Activated naive CD4-positive, alpha-beta T cell treated with anti-CD3 and anti-CD28 coated beads, Interleukin-2, amount 50 U/mL, for 24 hours (primary cell): ENCODE results near the gene RIC8B.

Source experiments
- H3K27ac Mint-ChIP-seq: one replicate; pipeline ENCODE4 v1.8.0; 2021; ENCODE audit warnings: mild to moderate bottlenecking, mixed read lengths
- H3K27me3 Mint-ChIP-seq: one replicate; pipeline ENCODE4 v1.8.0; 2021; ENCODE audit warnings: mixed read lengths
- H3K36me3 Mint-ChIP-seq: one replicate; pipeline ENCODE4 v1.8.0; 2021; ENCODE audit warnings: mixed read lengths
- H3K4me1 Mint-ChIP-seq: one replicate; pipeline ENCODE4 v1.8.0; 2021; ENCODE audit warnings: mixed read lengths
- H3K4me3 Mint-ChIP-seq: one replicate; pipeline ENCODE4 v1.8.0; 2021; ENCODE audit warnings: mild to moderate bottlenecking, mixed read lengths
- H3K9me3 Mint-ChIP-seq: one replicate; pipeline ENCODE4 v1.8.0; 2021; ENCODE audit warnings: mixed read lengths

RIC8B gene

DNA sequence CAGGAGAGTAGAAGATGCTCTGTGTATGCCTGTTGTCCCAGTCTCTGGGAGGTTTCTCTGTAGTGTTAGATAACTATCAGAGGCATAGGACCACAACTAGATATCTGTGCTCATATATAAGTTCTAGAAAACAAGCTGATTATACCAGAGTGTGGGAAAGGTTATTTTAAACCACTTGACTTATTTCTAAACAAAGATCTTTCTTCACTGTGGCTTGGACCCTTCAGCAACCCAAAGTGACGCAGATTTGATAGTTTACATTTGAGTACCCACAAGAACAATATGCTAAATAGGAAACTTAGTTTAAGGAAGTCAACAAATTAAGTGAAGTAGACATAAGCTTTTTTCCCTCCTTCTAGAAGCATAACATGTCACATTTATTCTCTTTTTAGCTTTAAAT lies 41.3 kb downstream of the RIC8B start:
- no peak overlapping the region for H3K27ac Mint-ChIP-seq
- no peak overlapping the region for H3K4me3 Mint-ChIP-seq
- no peaks in the 10 kb centered on the region for H3K9me3 Mint-ChIP-seq

DNA sequence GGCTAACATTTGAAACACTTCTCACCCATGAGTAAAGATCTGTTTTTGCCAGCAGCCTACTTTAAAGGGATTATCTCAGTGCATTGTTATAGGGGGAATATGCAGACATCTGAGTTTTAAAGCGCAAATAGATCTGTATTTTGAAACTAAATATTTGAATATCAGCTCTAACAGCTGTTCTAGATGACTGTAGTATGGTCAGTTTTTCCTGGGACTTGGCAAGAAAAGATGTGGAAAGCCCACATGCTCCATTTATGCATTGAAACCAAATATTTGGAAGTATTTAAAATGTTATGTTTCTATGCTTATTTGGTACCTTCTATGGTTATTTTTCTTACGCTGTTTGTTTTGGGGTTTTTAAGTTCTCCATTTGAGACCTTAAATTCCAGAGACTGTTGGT lies 41.7 kb downstream of the RIC8B start:
- H3K4me1 Mint-ChIP-seq: no peaks in the 10 kb centered on the region
- H3K9me3 Mint-ChIP-seq: no peaks in the 10 kb centered on the region
- no peaks in the 10 kb centered on the region for H3K27me3 Mint-ChIP-seq
- no peak overlapping the region for H3K4me3 Mint-ChIP-seq
- H3K27ac Mint-ChIP-seq: no peak overlapping the region
- peaks cover 15% of the 10 kb centered on the region for H3K36me3 Mint-ChIP-seq

More for the DNA sequence above, 41.3 kb downstream of the RIC8B start:
- H3K4me1 Mint-ChIP-seq: no peaks in the 10 kb centered on the region
- H3K36me3 Mint-ChIP-seq: peaks cover 13% of the 10 kb centered on the region
- H3K27me3 Mint-ChIP-seq: no peaks in the 10 kb centered on the region

DNA sequence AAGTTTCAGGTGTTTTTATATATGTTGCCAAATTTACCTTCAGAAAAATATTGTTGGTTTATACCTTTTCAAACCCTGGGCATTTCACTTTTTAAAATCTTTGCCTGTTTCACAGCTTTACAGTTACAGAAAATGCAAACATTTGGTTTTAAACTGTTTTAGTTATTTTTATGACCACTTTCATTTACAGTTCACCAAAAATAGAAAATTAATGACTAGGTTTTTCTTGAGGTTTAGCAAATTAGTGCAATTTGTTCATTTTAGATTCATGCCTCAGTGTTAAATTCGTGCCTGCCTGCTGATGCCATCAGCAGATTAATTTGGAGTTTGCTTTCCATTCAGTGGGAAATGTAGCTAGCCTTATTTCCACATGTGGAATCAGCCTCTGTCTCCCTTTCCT lies 45.5 kb downstream of the RIC8B start:
- Mint-ChIP-seq H3K27ac (no peak overlapping the region), H3K9me3 (no peaks in the 10 kb centered on the region), H3K36me3 (peaks cover 17% of the 10 kb centered on the region), H3K4me3 (no peak overlapping the region), H3K27me3 (no peaks in the 10 kb centered on the region), H3K4me1 (no peaks in the 10 kb centered on the region)

DNA sequence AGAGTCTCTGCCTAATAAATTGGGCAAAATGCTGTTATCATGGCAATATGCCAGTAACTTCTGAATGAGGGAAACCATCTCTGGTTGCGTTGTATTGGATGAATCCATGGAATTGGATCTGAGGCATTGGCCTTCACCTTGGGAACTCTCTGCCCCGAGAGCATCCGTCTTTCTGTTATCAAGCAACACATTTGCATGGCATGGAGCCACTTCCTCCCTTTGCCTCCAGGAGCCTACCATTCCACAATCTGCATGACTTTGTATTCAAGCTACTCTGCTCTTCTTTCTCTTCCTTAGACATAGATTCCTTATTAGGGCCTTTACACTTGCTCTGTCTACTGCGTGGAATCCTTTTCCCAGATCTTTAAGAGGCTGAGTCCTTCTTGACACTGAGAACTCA lies 57.2 kb downstream of the RIC8B start:
- H3K9me3 Mint-ChIP-seq: no peaks in the 10 kb centered on the region
- H3K27me3 Mint-ChIP-seq: no peaks in the 10 kb centered on the region
- no peak overlapping the region for H3K4me3 Mint-ChIP-seq
- no peak overlapping the region for H3K27ac Mint-ChIP-seq
- H3K36me3 Mint-ChIP-seq: peaks cover 12% of the 10 kb centered on the region
- H3K4me1 Mint-ChIP-seq: no peaks in the 10 kb centered on the region

DNA sequence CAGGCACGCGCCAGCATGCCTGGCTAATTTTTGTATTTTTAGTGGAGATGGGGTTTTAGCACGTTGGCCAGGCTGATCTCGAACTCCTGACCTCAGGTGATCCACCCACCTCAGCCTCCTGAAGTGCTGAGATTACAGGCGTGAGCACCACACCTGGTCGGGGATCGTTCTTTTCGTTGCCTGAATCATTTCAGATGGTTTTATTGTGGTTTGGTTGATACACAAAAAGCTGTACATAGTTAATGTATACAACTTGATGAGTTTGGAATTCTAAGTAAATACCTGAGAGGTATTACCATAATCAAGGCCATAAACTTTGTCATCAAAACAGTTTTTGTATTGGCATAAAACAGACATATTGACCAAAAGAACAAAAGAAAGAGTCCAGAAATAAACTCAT lies 63.3 kb downstream of the RIC8B start:
- Mint-ChIP-seq H3K27ac (no peak overlapping the region), H3K9me3 (no peaks in the 10 kb centered on the region), H3K4me1 (peaks cover 24% of the 10 kb centered on the region), H3K36me3 (no peaks in the 10 kb centered on the region), H3K4me3 (no peak overlapping the region), H3K27me3 (no peaks in the 10 kb centered on the region)

DNA sequence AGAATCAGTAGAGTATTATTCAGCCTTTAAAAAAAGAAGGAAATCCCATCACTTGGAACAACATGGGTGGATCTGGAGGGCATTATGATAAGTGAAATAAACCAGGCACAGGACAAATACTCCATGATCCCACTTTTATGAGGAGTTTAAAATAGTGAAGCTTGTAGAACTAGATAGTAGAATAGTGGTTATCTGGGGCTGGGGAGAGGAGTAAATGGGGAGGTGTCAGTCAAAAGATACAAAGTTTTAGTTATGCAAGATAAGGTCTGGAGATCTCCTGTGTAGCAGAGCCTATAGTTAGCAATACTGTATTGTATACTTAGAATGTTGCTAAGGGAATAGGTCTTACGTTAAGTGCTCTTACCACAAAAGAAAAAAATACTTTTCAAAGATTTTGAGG lies 64.9 kb downstream of the RIC8B start:
- H3K36me3 Mint-ChIP-seq: peaks cover 3% of the 10 kb centered on the region
- H3K9me3 Mint-ChIP-seq: no peaks in the 10 kb centered on the region
- peak overlapping the region; percentile 8 for H3K27ac Mint-ChIP-seq
- H3K27me3 Mint-ChIP-seq: no peaks in the 10 kb centered on the region
- H3K4me3 Mint-ChIP-seq: no peak overlapping the region
- peaks cover 24% of the 10 kb centered on the region for H3K4me1 Mint-ChIP-seq

DNA sequence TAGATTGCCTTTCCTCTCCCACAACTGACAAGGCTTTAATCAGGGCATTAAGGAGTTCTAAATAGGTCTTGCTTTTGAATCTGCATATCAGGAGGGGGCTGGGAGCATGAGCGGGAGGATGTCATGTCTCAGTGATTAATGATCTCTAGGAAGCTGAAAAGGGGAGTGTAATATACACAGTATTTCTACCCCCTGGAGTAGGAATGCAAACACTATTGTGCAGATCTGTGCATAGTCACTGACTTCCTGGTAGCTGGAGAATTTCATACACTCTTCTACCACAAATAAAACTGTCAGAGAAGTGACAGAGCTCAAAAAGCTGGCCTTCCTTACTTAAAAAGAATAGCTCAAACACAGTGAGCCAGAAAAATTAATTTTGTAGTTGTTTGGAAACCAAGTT lies 65.8 kb downstream of the RIC8B start:
- H3K27ac Mint-ChIP-seq: no peak overlapping the region
- H3K27me3 Mint-ChIP-seq: no peaks in the 10 kb centered on the region
- H3K9me3 Mint-ChIP-seq: no peaks in the 10 kb centered on the region
- peaks cover 3% of the 10 kb centered on the region for H3K36me3 Mint-ChIP-seq
- peaks cover 24% of the 10 kb centered on the region for H3K4me1 Mint-ChIP-seq
- no peak overlapping the region for H3K4me3 Mint-ChIP-seq

DNA sequence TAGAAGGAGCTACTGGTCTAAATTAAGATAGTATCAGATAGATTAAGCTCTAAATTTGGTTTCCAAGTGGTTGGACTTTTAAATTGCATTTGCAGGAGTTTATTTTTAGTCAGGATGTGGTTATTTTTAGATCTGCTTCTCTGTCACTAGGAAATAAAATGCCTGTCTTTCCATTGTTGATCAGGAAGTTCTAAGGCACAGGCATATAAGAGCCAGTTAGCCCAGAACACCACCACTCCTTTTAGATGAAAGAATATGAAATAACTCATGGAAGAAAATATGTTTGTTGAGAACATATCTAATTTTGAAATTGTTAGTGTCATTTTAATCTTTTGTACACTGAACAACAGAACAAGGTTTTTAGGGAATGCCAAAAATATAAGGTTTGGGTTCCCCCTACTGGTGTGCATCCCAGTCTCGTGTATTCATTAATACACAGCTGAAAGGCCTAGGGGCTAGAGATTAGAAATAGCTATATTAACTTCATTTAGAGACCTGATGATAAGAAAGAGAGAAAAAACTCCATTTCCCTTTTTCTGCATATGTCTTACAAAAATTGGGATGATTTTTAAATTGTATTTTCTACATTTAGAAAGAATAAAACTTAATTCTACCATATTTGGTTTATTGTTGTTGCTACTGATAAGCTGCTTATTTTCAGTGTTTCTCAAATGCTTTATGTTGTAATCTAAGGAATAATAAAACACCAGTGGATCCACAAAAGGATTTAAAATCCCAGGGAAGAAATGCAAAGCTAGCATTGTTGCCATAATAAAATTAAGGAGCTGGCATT lies 67.2 kb downstream of the RIC8B start:
- no peak overlapping the region for H3K4me3 Mint-ChIP-seq
- peaks cover 24% of the 10 kb centered on the region for H3K4me1 Mint-ChIP-seq
- no peaks in the 10 kb centered on the region for H3K9me3 Mint-ChIP-seq
- peaks cover 3% of the 10 kb centered on the region for H3K36me3 Mint-ChIP-seq
- no peaks in the 10 kb centered on the region for H3K27me3 Mint-ChIP-seq
- no peak overlapping the region for H3K27ac Mint-ChIP-seq

DNA sequence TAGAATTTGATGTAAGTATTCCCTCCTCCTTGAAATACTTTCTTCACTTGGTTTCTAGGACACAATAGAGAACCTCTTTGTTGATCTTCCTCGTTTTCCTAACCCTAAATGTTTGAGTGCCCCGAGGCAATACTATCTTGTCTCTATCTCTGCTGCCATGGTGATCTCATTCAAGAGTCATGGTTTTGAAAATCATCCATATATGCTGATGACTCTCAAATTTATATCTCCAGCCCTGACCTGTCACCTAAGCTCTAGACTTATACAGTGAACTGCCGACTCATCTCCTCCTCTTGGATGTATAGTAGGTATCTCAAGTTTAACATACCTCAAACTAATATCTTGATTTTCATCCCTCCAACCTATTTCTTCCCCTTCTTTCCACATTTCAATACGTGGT lies 71.4 kb downstream of the RIC8B start:
- Mint-ChIP-seq H3K9me3 (no peaks in the 10 kb centered on the region), H3K27me3 (no peaks in the 10 kb centered on the region), H3K4me3 (no peak overlapping the region), H3K4me1 (peaks cover 8% of the 10 kb centered on the region), H3K36me3 (peaks cover 7% of the 10 kb centered on the region), H3K27ac (no peak overlapping the region)

DNA sequence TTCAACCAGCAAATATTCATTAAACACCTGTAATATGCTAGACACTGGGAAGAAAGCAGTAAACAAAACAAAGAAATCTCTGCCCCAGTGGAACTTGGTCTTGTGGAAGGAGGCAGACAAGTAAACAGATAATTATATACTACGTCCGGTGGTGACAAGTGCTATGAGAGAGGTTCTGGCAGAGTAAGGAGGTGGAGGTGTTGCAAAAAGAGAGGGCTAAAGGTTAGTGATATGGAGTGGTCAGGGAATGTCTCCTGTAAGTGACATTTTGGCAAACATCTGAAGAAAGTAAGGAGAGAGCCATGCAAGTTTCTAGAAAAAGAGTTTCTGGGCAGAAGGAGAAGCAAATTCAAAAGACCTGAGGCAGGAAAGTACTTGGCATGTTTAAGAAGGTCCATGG lies 73.4 kb downstream of the RIC8B start:
- Mint-ChIP-seq H3K27me3 (no peaks in the 10 kb centered on the region), H3K4me1 (no peaks in the 10 kb centered on the region), H3K27ac (no peak overlapping the region), H3K36me3 (peaks cover 7% of the 10 kb centered on the region), H3K9me3 (no peaks in the 10 kb centered on the region), H3K4me3 (no peak overlapping the region)

DNA sequence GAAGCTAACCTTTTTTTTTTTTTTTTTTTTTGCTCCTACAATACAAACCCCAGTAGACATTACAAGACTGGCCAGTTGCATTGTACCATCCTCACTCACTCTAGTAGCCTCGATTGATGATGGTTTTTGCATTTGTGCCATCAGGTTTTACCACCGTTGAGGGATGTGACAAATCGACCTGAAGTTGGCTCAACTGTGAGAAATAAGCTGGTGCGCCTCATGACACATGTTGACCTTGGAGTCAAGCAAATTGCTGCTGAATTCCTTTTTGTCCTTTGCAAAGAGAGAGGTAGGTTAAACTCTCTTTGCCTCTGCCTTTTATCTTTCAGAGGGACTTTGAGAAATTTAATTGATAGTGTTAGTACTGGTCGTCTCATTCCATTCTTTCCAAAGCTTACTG lies 76.8 kb downstream of the RIC8B start:
- no peak overlapping the region for H3K27ac Mint-ChIP-seq
- peaks cover 9% of the 10 kb centered on the region for H3K36me3 Mint-ChIP-seq
- no peak overlapping the region for H3K4me3 Mint-ChIP-seq
- no peaks in the 10 kb centered on the region for H3K9me3 Mint-ChIP-seq
- peaks cover 5% of the 10 kb centered on the region for H3K4me1 Mint-ChIP-seq
- no peaks in the 10 kb centered on the region for H3K27me3 Mint-ChIP-seq

DNA sequence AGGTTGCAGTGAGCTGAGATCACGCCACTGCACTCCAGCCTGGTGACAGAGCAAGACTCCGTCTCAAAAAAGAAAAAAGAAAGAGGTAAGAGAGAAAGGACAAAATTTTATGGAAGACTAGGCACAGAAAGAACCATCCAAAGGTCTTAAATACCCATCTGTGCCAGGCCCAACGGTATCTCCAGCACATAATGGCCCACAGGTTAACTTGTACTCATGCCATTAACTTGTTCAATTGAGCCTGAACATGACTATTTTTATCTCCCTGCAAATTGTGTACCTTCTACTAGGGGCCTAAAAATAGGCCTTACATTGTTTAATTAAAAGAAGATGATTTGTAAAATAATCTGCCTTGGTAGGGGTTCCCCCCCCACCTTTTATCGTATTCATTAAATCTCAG lies 80.2 kb downstream of the RIC8B start:
- no peak overlapping the region for H3K27ac Mint-ChIP-seq
- H3K9me3 Mint-ChIP-seq: no peaks in the 10 kb centered on the region
- no peaks in the 10 kb centered on the region for H3K27me3 Mint-ChIP-seq
- H3K4me1 Mint-ChIP-seq: peaks cover 5% of the 10 kb centered on the region
- peaks cover 13% of the 10 kb centered on the region for H3K36me3 Mint-ChIP-seq
- no peak overlapping the region for H3K4me3 Mint-ChIP-seq

DNA sequence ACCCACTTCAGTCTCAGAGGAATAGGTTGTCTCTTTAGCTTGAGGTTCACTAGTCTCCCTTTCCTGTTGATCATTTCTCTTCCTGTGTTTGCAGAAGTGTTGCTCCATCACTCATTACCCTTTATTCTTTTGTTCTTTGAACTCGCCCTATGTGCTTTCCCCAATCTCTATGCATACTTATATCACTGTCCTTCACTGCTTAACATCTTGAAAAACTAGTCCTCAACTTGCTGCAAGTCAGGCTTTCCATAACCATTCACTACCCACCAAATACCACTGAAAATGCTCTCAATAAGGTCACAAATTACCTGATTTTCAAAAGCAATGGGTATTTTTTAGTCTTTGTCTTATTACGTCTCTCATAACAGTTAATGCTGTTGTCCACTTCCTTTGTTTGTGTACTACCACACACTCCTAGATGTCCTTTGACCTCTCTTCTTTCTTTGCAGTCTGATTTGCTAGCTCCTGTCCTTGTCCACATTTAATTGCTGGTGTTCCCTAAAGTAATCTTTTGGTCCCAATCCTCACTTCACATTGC lies 80.8 kb downstream of the RIC8B start:
- no peak overlapping the region for H3K27ac Mint-ChIP-seq
- H3K4me1 Mint-ChIP-seq: peaks cover 5% of the 10 kb centered on the region
- H3K4me3 Mint-ChIP-seq: no peak overlapping the region
- H3K36me3 Mint-ChIP-seq: peaks cover 13% of the 10 kb centered on the region
- no peaks in the 10 kb centered on the region for H3K9me3 Mint-ChIP-seq
- H3K27me3 Mint-ChIP-seq: no peaks in the 10 kb centered on the region

DNA sequence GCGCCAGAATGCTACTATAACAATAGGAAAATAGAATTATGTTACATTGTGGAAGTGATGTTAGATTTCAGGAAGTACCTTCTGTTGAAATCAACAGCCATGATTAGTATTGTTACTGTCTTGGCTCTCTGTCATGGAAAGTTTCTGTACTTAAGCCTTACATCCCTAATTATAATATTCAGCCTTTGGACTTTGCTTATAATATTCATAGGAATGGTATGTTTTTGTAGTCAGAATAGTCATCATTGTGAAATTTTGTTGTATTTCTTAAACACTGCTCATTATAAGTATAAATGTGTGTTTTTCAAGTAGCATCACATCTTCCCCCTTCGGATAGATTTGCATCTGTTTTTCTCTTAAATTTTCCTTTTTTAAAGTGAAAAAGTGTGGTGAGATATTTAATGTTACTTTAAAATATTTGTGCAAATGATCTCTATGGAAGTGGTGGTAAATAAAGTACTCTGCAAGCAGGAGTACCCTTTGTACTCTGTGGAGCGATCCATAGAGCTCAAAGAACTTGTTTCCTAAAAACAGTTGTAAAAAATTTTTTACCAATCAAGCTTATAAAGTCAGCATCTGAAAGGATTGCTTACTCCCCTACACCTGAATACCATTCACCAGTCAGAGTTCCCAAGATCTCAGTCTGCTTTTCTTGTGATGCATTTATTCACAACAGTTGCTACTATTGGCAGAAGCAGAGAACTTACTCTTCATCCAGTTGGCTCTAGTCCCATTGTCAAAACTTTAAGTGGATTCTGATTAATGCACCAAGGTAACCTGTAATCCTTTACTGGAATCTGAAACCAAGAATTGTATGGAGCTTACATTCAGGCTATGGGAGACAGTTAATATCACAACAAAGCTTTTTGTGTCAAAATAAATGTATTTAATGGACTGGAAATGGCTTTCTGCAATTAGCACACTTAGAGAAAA lies 87.8 kb downstream of the RIC8B start:
- Mint-ChIP-seq H3K36me3 (peaks cover 25% of the 10 kb centered on the region), H3K27ac (no peak overlapping the region), H3K4me1 (peaks cover 5% of the 10 kb centered on the region), H3K27me3 (no peaks in the 10 kb centered on the region), H3K4me3 (no peak overlapping the region), H3K9me3 (no peaks in the 10 kb centered on the region)

DNA sequence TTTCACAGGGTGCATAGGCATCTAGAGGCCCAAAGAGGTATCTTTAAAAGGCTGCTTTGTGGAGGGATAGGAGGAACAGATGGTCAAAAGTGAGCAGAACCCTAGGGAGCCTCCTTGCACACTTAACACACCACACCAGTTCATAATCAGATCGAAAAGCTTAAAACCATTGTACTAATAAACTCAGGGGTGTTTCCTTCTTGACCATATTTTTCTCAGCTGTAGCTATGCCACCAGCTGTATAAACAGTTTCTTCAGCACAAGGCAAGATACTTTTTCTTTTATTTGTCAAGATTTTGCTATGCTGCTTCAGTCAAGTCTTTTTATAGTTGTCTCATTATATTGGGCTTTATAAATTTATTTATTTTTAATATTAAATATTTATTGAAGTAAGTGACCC lies 88.7 kb downstream of the RIC8B start:
- Mint-ChIP-seq H3K4me1 (peaks cover 5% of the 10 kb centered on the region), H3K27ac (no peak overlapping the region), H3K27me3 (no peaks in the 10 kb centered on the region), H3K4me3 (no peak overlapping the region), H3K36me3 (peaks cover 28% of the 10 kb centered on the region), H3K9me3 (no peaks in the 10 kb centered on the region)

DNA sequence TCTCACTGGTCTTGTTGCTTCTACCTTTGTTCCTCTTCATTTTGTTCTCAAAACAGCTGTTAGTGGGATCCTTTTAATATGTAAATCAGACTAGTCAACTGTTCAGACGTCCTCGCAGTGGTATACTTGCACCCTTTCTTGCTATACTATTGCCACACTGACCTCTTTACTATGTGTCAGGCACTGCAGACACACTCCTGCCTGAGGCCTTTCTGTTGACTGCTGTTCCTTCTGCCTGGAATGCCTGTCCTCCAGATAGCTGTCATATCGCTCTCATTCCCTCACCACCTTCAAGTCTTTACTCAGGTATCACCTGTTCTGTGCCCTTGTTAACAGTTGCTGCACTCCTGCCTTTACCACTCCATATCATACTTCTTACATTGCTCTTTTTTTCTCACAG lies 91.2 kb downstream of the RIC8B start:
- H3K4me3 Mint-ChIP-seq: no peak overlapping the region
- H3K27me3 Mint-ChIP-seq: no peaks in the 10 kb centered on the region
- H3K36me3 Mint-ChIP-seq: peaks cover 21% of the 10 kb centered on the region
- no peaks in the 10 kb centered on the region for H3K9me3 Mint-ChIP-seq
- H3K27ac Mint-ChIP-seq: no peak overlapping the region
- peaks cover 5% of the 10 kb centered on the region for H3K4me1 Mint-ChIP-seq
